Measurements from ENCODE around the gene LILRA1. TPM values are rescaled to one million over a fixed set of nuclear protein-coding genes. Genes with fewer than 3 reads are reported as not detected.
"Not testable (repeated sequence)": the region's sequence is repeated elsewhere in the genome, so short reads cannot be mapped to it uniquely, and the experiment has no call there.

LILRA1 gene
- total RNA-seq, 1 donor from 2014 or later, result not detected

- no peak for DNase-seq (ENCODE audit: low read depth)
Observed at GRCh38 chr19:54577334-54577733, 16.1 kb upstream of the LILRA1 start.

GRCh38 chr19:54578268-54578667, 15.2 kb upstream of the LILRA1 start:
- DNase-seq (ENCODE audit: low read depth), result not testable (repeated sequence)

DNA sequence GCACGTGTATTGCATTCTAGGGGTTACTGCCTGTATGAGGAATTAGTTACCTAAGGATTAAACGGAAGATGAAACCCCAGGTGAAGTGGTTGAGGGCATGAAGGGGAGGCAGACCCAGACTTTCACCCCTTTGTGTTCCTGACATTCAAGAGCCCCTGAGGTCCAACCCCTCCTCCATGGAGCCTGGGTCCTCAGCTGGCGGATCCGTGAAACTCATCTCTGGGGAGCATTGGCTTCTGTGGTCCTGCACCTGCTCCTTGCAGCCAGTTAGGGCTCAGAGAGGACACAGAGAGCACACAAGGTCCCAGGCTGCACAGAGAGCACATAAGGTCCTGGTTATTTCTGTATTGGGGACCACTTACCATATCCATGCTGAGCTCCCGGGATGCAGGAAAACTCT, 7.0 kb upstream of the LILRA1 start:
- no peak for DNase-seq (ENCODE audit: low read depth)

DNA sequence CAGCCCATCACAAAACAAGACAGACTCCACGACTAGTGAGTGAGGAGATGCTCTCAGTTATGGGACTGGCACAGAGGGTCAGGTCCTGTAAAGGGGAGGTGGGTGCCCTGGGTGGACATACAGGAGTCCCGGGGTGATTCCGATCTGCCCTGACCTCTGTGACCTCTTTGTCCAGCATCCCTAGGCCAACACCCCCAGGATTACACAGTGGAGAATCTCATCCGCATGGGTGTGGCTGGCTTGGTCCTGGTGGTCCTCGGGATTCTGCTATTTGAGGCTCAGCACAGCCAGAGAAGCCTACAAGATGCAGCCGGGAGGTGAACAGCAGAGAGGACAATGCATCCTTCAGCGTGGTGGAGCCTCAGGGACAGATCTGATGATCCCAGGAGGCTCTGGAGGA, 6.4 kb upstream of the LILRA1 start:
- no peak for DNase-seq (ENCODE audit: low read depth)

GRCh38 chr19:54593931-54594626, 647 bp downstream of the LILRA1 start:
- DNase-seq (ENCODE audit: low read depth), result not testable (repeated sequence)

DNA sequence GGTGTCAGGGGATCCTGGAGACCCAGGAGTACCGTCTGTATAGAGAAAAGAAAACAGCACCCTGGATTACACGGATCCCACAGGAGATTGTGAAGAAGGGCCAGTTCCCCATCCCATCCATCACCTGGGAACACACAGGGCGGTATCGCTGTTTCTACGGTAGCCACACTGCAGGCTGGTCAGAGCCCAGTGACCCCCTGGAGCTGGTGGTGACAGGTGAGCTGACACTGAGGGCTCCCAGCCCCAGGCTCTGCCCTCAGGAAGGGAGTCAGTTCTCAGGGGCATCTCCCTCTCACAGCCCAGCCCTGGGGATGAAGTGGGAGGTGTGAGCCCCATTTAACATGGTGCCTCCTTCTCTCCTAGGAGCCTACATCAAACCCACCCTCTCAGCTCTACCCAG, 1.3 kb downstream of the LILRA1 start:
- DNase-seq (ENCODE audit: low read depth), result no peak

- DNase-seq (ENCODE audit: low read depth), result not testable (repeated sequence)
Observed at GRCh38 chr19:54595680-54596436, 2.4 kb downstream of the LILRA1 start.

- no peak for DNase-seq (ENCODE audit: low read depth)
Observed at GRCh38 chr19:54600212-54600611, 6.8 kb downstream of the LILRA1 start.

GRCh38 chr19:54606230-54606629, 12.8 kb downstream of the LILRA1 start:
- no peak for DNase-seq (ENCODE audit: low read depth)

- DNase-seq (ENCODE audit: low read depth), result no peak
Observed at GRCh38 chr19:54606891-54607784, 13.7 kb downstream of the LILRA1 start.

DNA sequence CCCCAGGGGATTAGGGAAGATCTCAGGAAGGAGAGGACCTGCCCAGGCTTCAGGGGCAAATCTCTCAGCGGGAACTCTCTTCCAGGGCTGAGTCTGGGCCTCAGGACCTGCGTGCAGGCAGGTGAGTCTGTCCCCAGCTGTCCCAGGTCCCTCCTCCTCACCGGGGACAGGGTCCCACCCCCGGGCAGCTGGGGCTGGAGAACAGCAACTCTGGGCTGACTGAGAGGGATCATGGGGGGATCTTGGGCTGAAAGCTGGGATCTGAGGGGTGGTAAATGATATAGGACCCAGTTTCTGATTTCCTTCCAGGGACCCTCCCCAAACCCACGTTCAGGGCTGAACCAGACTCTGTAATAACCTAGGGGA, 14.3 kb downstream of the LILRA1 start:
- DNase-seq (ENCODE audit: low read depth), result no peak

DNA sequence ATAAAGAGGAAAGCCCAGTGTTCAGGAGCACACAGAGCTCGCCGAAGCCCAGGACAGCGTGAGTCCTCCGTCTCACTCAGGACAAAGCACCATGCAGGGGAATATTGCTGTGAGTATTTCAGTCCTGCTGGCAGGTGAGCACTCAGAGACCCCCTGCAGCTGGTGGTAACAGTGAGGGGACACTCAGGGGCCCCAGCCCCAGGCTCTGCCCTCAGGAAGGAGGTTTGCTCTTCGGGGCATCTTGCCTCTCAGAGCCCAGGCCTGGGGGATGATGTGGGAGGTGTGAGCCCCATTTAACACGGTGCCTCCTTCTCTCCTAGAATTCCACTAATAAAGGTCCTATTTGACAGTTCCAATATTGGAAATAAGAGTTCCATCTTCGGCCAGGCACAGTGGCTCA, 14.8 kb downstream of the LILRA1 start:
- DNase-seq (ENCODE audit: low read depth), result no peak

DNA sequence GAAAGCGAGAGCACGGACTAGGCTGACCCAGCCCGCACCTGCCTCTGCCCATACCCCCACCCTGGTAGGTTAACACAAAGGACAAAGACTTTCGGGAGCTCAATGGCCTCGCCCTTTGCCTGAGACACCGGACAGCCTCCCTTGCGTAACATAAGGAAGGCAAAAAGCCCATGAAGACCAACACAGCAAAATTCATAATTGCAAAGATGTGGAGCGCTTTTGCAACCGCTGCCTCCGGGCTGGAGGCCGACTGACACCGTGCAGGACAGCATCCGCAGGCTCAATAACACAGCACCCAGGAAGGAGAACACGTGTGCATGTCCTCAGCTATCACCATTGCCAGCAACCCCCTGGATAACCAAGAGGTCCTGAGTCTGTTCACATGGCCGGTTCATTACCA, 15.4 kb downstream of the LILRA1 start:
- DNase-seq (ENCODE audit: low read depth), result no peak

GRCh38 chr19:54609356-54609791, 15.9 kb downstream of the LILRA1 start:
- DNase-seq (ENCODE audit: low read depth), result no peak

DNA sequence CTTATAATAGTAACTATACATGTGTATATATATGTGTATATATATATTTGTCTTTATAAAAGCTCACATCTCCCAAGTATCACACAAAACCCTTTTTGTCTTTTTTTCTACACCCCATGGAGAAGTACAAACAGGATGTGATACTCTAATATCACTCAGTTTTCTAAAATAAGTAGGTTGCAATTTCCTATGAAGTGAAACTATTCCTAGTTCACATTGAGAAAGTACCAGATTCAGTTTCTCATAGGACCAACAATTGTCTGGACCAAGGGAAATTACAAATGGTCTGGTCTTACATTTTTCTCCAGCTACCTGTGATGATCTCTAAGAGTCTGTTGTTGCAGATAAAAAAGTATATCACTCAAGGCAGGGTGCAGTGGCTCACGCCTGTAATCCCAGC, 19.0 kb downstream of the LILRA1 start:
- DNase-seq (ENCODE audit: low read depth), result no peak

DNA sequence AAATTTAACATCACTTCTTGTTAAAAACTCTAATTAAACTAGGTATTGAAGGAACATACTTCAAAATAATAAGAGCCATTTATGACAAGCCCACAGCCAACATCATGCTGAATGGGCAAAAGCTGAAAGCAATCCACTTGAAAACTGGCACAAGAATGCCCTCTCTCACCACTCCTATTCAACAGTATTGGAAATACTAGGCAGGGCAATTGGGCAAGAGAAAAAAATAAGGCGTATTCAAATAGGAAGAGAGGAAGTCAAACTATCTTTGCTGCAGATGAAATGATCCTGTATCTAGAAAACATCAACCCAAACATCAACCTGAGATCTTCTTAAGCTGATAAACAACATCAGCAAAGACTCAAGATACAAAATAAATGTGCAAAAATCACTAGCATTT, 21.3 kb downstream of the LILRA1 start:
- no peak for DNase-seq (ENCODE audit: low read depth)

GRCh38 chr19:54616057-54616456, 22.6 kb downstream of the LILRA1 start:
- no peak for DNase-seq (ENCODE audit: low read depth)

- no peak for DNase-seq (ENCODE audit: low read depth)
Observed at GRCh38 chr19:54616821-54617560, 23.6 kb downstream of the LILRA1 start.

DNA sequence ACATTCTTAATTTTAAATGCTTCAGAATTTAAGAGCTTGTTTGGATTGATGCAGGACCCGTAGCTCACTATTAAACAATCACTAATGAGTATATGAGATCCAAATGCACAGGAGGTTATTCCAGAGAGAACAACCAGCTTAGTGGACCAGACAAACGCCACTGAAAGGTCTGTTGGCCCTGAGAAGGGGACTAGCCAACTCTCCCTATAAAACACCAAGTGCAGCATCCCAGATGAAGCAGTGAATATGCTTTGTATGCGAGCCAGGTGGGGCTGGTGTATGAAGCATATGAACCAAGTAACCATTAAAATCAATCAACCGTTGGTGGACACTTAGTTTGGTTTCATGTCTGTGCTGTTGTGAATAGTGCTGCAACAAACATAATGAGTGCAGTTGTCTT, 27.0 kb downstream of the LILRA1 start:
- no peak for DNase-seq (ENCODE audit: low read depth)

GRCh38 chr19:54622431-54622830, 29.0 kb downstream of the LILRA1 start:
- no peak for DNase-seq (ENCODE audit: low read depth)

DNA sequence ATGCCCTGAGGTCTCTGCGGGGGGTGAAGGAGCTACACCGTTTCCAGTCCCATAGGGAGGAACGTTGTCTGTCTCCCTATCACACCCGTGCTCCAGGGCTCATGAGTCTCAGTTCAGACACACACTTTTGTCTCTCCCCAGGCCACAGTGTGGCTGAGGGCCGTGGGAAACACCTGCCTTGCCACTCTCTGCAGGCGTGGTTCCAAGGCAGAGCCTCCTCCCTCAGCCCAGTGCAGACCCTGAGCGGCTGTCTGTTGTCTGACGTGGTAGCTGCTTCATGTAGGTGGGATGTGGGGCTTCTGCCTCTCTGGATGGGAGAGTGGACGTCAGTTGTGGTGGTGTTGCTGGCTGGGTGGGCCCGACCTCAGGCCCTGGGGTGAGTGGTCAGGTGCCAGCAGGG, 30.8 kb downstream of the LILRA1 start:
- DNase-seq (ENCODE audit: low read depth), result not testable (repeated sequence)

Data from renal cortical epithelial cell (primary cell).